Measurements from ENCODE around the gene ZCCHC14.
"Not testable (repeated sequence)": the region's sequence is repeated elsewhere in the genome, so short reads cannot be mapped to it uniquely, and the experiment has no call there.

Gene ZCCHC14

DNA sequence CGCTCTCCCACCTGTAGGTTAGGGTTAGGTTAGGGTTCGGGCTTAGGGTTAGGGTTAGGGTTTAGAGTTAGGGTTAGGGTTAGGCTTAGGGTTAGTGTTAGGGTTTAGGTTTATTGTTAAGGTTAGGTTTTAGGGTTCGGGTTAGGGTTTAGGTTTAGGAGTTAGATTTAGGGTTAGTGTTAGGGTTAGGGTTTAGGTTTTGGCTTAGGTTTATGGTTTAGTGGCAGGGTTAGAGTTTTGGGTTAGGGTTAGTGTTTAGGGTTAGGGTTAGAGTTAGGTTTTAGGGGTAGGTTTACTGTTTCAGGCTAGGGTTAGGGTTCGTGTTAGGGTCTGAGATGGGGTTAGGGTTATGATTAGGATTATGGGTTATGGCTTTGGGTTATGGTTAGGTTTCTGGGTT, 31.6 kb upstream of the ZCCHC14 start:
- DNase-seq (ENCODE audit: low read depth): no peak

GRCh38 chr16:87523605-87524004, 30.8 kb upstream of the ZCCHC14 start:
- DNase-seq (ENCODE audit: low read depth): not testable (repeated sequence)

GRCh38 chr16:87521764-87522163, 28.9 kb upstream of the ZCCHC14 start:
- DNase-seq (ENCODE audit: low read depth): not testable (repeated sequence)

DNA sequence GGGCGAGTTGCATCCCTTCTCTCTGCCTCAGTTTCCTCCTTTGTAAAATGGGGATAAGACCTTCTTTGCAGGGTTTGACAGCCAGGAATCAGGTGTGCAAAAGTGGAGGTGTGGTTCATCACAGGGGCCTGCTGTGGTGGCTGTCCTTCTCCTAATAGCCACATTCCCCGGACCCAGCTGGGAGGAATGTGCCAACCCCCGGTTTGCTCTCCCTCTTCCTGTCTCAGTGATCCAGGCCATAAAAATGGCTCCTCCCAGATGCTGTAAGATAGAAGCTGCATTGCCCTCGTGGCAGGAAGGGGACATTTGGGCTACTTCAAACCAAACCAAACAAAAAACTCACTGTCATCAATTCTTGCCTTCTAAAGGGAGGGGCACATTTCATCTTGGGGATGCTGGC, 26.3 kb upstream of the ZCCHC14 start:
- not testable (repeated sequence) for DNase-seq (ENCODE audit: low read depth)

DNA sequence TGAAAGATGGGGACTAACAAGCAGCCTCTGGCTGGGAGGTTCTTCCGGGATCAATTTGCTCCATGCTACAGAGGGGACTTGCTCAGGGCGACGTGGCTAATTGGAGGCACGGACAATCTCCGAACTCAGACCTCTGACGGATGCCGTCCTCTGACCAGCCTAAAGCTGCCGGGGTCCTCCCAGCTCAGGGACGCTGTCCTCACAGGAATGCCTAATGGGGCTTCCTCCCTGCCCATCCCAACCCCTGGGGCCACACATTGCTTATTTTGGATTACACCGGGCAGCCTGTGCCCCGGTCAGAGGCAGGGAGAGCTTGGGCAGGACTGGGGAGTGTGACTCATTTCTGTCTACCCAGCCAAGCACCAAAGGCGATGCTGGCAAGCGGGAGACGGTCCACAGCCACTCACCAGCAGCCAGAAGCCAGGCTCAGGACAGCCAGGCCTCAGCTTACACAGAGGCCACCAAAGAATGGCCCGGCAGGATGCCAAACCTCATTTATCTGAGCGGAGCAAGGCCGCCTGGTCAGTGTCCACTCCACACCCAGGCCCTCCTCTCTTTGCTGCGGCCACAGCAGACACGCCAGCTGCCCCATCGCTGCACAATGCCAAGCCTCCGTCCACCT, 25.7 kb upstream of the ZCCHC14 start:
- not testable (repeated sequence) for DNase-seq (ENCODE audit: low read depth)

- DNase-seq (ENCODE audit: low read depth): not testable (repeated sequence)
These were observed 25.0 kb upstream of the ZCCHC14 start for GRCh38 chr16:87517610-87518429.

GRCh38 chr16:87516361-87516760, 23.5 kb upstream of the ZCCHC14 start:
- DNase-seq (ENCODE audit: low read depth): no peak

DNA sequence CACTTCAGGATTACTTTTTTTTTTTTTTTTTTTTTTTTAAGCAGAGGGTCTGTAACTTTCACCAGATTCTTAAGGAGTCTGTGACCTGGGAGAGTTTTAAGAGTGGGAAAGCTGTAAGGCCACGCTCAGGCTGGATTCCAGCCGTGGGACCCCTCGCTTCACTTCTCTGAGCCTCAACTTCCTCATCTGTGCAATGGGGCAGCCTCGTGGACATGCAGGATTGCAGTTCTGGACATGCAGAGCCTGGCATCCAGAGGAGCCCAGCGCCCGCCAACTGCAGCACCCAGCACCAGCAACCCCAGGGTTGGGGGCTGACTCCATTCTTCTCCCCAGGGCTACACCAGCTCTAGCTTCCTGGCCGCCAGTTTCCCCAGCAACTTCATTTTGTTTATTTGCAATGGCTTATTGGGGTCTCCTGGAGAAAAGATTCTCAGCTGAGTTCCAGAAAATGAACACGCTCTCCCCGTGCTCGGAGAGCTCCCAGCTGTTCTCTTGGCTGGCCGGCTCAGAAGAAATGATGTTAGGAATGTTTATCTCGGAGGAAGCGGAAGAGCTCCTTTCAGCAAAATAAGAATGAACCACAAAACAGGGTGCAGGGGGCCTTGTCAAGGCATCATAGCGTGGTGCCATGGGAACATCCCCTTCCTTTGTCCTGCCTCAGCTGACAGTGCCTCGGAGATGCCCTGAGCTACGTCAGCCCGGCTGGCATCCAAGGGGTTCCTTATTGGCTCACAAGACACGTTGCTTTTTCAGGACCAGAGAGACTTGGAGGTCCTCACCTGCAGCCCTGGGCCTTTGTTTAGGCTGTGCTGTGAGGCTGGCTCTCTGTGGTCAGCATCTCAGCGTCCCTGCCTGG, 22.9 kb upstream of the ZCCHC14 start:
- no peak for DNase-seq (ENCODE audit: low read depth)

GRCh38 chr16:87509778-87510177, 17.0 kb upstream of the ZCCHC14 start:
- DNase-seq (ENCODE audit: low read depth): not testable (repeated sequence)

GRCh38 chr16:87507351-87508069, 14.7 kb upstream of the ZCCHC14 start:
- no peak for DNase-seq (ENCODE audit: low read depth)

- DNase-seq (ENCODE audit: low read depth): no peak
These were observed 13.9 kb upstream of the ZCCHC14 start for GRCh38 chr16:87506423-87507350.

DNA sequence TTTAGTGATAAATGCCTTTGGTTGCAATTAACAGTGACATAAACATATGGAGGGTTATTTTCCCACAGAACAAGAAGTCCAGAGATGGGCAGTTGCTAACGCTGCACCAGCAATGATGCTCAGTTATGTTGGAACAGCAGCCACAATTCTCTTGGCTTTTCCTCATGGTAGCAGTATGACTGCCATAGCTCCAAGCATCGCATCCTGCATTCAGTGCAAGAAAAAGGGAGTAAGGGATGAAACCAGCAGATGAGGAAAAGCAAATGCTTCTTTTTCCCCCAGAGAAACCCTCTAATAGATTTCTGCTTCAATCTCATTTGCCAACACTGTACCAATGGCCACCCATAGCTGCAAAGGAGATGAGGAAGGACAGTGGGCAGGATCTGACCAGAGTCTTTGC, 13.0 kb upstream of the ZCCHC14 start:
- DNase-seq (ENCODE audit: low read depth): no peak

GRCh38 chr16:87503232-87503937, 10.6 kb upstream of the ZCCHC14 start:
- DNase-seq (ENCODE audit: low read depth): not testable (repeated sequence)

- no peak for DNase-seq (ENCODE audit: low read depth)
These were observed 9.6 kb upstream of the ZCCHC14 start for GRCh38 chr16:87502308-87502969.

- DNase-seq (ENCODE audit: low read depth): no peak
These were observed 8.3 kb upstream of the ZCCHC14 start for GRCh38 chr16:87501117-87501516.

DNA sequence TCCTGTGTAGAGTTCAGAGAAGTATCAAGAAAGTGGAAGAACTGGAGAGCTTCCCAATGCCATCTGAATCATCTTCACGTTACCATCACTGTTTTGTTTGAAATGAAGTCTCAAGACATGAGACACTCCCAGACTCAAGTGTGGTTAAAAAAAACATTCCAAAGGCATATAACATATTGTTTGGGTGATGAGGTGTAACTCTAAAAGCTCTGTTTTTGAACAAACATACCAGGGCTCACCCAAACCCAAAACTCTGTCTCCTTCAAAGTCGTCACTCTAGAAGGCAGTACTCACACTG, 6.3 kb upstream of the ZCCHC14 start:
- peak; percentile 42 for DNase-seq (ENCODE audit: low read depth)

DNA sequence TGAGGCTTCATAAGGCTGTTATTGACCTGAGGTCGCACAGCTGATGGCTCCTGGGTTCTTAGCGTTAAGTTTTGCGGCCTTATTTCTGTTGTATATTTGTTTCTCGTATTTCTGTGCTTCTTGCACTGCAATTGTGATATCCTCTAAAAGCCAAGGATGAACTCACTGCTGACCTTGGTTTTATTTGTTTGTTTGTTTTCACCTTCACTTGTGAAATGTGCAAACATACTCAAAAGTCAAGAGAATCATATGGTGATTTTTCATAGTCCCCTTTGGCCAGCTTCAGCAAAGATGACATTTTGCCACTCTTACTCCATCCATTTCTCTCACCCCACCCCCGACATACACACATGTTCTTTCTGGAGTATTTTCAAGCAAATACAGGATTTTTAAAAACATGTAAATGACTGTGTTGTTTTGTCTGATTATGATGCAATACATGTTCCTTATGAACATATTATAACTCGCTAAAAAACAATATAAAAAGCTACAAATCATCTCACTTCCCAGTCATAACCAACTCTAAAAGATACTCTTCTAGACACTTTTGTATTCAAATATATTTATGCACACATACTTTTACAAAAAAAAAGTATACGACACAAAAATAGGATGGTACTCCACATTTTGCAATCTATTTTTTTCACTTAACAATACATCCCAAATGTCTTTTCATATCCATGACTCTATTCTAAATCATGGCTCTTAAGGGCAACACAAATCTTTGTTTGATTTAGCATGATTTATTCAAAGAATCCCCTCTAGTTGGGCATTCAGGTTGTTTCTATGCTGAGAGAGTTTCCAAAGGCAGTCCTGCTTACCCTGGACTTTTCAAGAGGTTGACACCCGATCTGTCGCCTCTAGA, 5.7 kb upstream of the ZCCHC14 start:
- no peak for DNase-seq (ENCODE audit: low read depth)

GRCh38 chr16:87497767-87498290, 5.0 kb upstream of the ZCCHC14 start:
- not testable (repeated sequence) for DNase-seq (ENCODE audit: low read depth)
